Loucy (cell line): ENCODE data around the gene ARL5B.

Experiments
- H2AFZ ChIP-seq: fragments of 200-600 bp; sonication (generic); 2 replicates; pipeline ENCODE4 v1.6.0; 2016; ENCODE audit warnings: antibody characterized with exemption, mild to moderate bottlenecking, low read length, moderate library complexity
- H3F3A ChIP-seq: fragments of 200-600 bp; 2 replicates; pipeline ENCODE4 v1.6.0; 2016; ENCODE audit warnings: antibody characterized with exemption, low read depth, mild to moderate bottlenecking
- H3K27me3 ChIP-seq: fragments of 200-600 bp; sonication (generic); 2 replicates; pipeline ENCODE4 v1.6.1; 2014; ENCODE audit warnings: low read length, mild to moderate bottlenecking; ENCODE audit not compliant: insufficient read depth, poor library complexity, severe bottlenecking
- H3K36me3 ChIP-seq: fragments of 200-600 bp; sonication (generic); 2 replicates; pipeline ENCODE4 v1.6.1; 2016; ENCODE audit warnings: low read length; ENCODE audit not compliant: insufficient read depth
- H3K4me1 ChIP-seq: fragments of 200-600 bp; sonication (generic); 2 replicates; pipeline ENCODE4 v1.5.1; 2014; ENCODE audit warnings: low read length, mild to moderate bottlenecking; ENCODE audit not compliant: insufficient read depth, poor library complexity, severe bottlenecking
- H3K4me2 ChIP-seq: fragments of 200-600 bp; sonication (generic); 2 replicates; pipeline ENCODE4 v1.6.0; 2014; ENCODE audit warnings: antibody characterized with exemption, low read length, low read depth, mild to moderate bottlenecking; ENCODE audit not compliant: poor library complexity, severe bottlenecking
- H3K4me3 ChIP-seq: fragments of 200-600 bp; sonication (generic); 2 replicates; pipeline ENCODE4 v1.5.1; 2014; ENCODE audit warnings: low read length, mild to moderate bottlenecking, mixed read lengths; ENCODE audit not compliant: poor library complexity, severe bottlenecking
- H3K79me2 ChIP-seq: fragments of 200-600 bp; sonication (generic); 2 replicates; pipeline ENCODE4 v1.6.1; 2014; ENCODE audit warnings: low read length; ENCODE audit not compliant: insufficient read depth
- H3K9ac ChIP-seq: fragments of 200-600 bp; sonication (generic); 2 replicates; pipeline ENCODE4 v1.6.0; 2014; ENCODE audit warnings: mild to moderate bottlenecking, low read depth, low read length, moderate library complexity; ENCODE audit not compliant: poor library complexity, severe bottlenecking
- H3K9me2 ChIP-seq: fragments of 200-600 bp; sonication (generic); replicated peaks from 2 replicates; pipeline ENCODE4 v1.6.1; 2016; ENCODE audit warnings: low read depth, low read length, mixed read lengths
- H3K9me3 ChIP-seq: fragments of 200-600 bp; sonication (generic); 2 replicates; pipeline ENCODE4 v1.6.1; 2014; ENCODE audit warnings: mild to moderate bottlenecking, antibody characterized with exemption, low read length, low read depth; ENCODE audit not compliant: insufficient read depth
- H4K20me1 ChIP-seq: fragments of 200-600 bp; sonication (generic); 2 replicates; pipeline ENCODE4 v1.6.0; 2014; ENCODE audit warnings: antibody characterized with exemption, low read length, mild to moderate bottlenecking; ENCODE audit not compliant: insufficient read depth, poor library complexity, severe bottlenecking
- CTCF ChIP-seq: fragments of 200-600 bp; sonication (generic); conservative IDR thresholded peaks from 2 replicates; pipeline ENCODE4 v1.5.1; 2014; ENCODE audit warnings: mild to moderate bottlenecking, antibody characterized with exemption, low read length
- EZH2phosphoT487 ChIP-seq: fragments of 200-600 bp; IDR thresholded peaks from 2 replicates; pipeline ENCODE4 v1.6.1; 2018; ENCODE audit warnings: antibody characterized with exemption, mild to moderate bottlenecking, moderate library complexity, borderline replicate concordance

ARL5B gene

DNA sequence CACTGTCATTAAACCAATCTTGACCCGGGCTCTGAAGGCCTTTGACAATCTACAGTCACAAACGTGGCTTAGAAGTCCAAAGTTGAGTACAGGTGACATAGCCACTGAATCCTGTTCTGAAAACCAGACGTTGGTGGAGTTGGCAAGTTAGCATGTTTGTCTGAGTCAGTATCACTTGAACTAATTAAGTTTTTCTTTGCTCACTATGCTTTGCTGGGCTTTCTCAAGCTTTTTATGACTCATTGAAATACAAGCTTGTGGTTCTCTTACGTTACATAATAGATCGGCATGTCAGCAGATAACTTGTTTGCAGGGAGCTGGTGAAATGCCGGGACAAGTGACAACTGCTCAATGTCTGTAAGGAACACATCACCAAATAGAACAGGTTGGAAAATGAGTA lies 53.8 kb downstream of the ARL5B start:
- Histone ChIP-seq H3K9me3 (no peaks in the 10 kb centered on the region), H3K27me3 (no peaks in the 10 kb centered on the region), H3K36me3 (no peaks in the 10 kb centered on the region), H3K4me3 (no peak overlapping the region), H3K4me2 (no peak overlapping the region), H4K20me1 (no peaks in the 10 kb centered on the region), H2AFZ (no peak overlapping the region), H3K9ac (no peak overlapping the region), H3F3A (no peaks in the 10 kb centered on the region), H3K79me2 (no peaks in the 10 kb centered on the region), H3K9me2 (no peaks in the 10 kb centered on the region), H3K4me1 (no peaks in the 10 kb centered on the region)
- no peak for TF ChIP-seq EZH2phosphoT487
- no peak for TF ChIP-seq CTCF

GRCh38 chr10:18718991-18719390 lies 59.8 kb downstream of the ARL5B start:
- no peaks in the 10 kb centered on the region for H3K79me2 ChIP-seq
- no peaks in the 10 kb centered on the region for H4K20me1 ChIP-seq
- no peaks in the 10 kb centered on the region for H3K9me3 ChIP-seq
- no peak overlapping the region for H3K4me3 ChIP-seq
- H3K4me2 ChIP-seq = no peak overlapping the region
- no peak overlapping the region for H2AFZ ChIP-seq
- no peak overlapping the region for H3K9ac ChIP-seq
- H3K4me1 ChIP-seq = no peaks in the 10 kb centered on the region
- no peaks in the 10 kb centered on the region for H3K36me3 ChIP-seq
- TF ChIP-seq EZH2phosphoT487 (no peak), CTCF (no peak)
- no peaks in the 10 kb centered on the region for H3K27me3 ChIP-seq
- H3F3A ChIP-seq = no peaks in the 10 kb centered on the region
- no peaks in the 10 kb centered on the region for H3K9me2 ChIP-seq

DNA sequence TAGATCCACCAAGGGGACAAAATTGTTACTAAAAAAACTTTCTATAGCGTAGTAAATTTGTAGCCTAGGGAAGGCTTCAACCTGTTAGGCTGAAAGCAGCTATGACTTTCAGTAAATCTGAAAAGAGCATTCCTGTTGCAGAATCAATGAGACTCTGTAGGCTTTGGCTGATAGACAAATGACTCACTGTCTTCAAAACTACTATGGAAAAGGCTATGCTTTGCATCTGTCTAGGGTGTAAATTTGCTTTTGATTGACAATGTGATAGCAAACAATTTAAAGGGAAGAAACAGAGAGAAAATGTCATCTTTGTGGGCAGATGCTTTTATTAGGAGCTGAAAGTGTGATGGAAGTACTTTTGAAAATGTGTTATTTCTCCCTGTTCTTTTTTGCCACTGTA lies 60.6 kb downstream of the ARL5B start:
- no peaks in the 10 kb centered on the region for H3K36me3 ChIP-seq
- no peak overlapping the region for H3K4me2 ChIP-seq
- TF ChIP-seq EZH2phosphoT487 (no peak), CTCF (no peak)
- no peaks in the 10 kb centered on the region for H3K79me2 ChIP-seq
- H3K27me3 ChIP-seq = no peaks in the 10 kb centered on the region
- H4K20me1 ChIP-seq = no peaks in the 10 kb centered on the region
- H3K4me1 ChIP-seq = no peaks in the 10 kb centered on the region
- H2AFZ ChIP-seq = no peak overlapping the region
- no peaks in the 10 kb centered on the region for H3K9me3 ChIP-seq
- no peaks in the 10 kb centered on the region for H3K9me2 ChIP-seq
- H3K9ac ChIP-seq = no peak overlapping the region
- H3K4me3 ChIP-seq = no peak overlapping the region
- no peaks in the 10 kb centered on the region for H3F3A ChIP-seq
